GM19025 (cell line): ENCODE data around the gene CLDN3.

Experiments used
- ATAC-seq: cut with Tn5 transposase; IDR thresholded peaks from one replicate; pipeline ENCODE4 v1.9.1; 2021; ENCODE audit warnings: mild to moderate bottlenecking, low read depth, moderate library complexity; ENCODE audit not compliant: unreplicated experiment

The CLDN3 gene

GRCh38 chr7:73773700-73774517 lies 3.8 kb upstream of the CLDN3 start:
- no peak for ATAC-seq

DNA sequence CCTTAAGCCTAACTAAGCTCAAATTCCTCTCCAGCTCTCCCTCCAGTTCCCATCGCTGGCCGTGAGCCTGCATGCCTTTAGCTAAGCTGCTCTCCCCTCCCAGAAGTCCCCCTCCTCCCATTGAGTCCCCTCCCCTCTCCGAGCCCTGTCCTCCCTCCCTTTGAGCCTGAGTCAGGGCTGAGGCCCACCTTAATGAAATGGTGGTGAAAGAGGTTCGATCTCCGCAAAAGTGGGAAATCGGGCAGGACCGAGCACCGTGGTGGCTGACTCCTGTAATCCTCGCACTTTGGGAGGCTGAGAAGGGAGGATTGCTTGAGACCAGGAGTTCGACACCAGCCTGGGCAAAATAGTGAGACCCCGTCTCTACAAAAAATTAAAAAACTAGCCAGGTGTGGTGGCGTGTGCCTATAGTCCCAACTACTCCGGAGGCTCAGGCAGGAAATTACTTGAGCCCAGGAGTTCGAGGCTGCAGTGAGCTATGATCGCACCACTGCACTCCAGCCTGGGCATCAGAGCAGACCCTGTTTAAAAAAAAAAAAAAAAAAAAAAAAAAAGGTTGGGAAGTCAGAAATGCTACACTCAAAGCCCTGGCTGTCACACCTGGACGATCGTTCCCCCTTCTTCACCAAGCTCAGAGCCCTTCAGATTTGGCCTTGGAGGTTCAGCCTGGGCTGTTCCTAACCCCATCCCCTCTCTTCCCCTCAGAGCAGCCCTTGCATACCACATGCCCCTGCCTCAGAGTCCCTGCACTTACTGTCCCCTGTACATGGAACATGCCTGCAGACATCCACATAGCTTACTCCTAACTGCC lies 995 bp upstream of the CLDN3 start:
- no peak for ATAC-seq

GRCh38 chr7:73769481-73770001 lies 529 bp downstream of the CLDN3 start:
- no peak for ATAC-seq

DNA sequence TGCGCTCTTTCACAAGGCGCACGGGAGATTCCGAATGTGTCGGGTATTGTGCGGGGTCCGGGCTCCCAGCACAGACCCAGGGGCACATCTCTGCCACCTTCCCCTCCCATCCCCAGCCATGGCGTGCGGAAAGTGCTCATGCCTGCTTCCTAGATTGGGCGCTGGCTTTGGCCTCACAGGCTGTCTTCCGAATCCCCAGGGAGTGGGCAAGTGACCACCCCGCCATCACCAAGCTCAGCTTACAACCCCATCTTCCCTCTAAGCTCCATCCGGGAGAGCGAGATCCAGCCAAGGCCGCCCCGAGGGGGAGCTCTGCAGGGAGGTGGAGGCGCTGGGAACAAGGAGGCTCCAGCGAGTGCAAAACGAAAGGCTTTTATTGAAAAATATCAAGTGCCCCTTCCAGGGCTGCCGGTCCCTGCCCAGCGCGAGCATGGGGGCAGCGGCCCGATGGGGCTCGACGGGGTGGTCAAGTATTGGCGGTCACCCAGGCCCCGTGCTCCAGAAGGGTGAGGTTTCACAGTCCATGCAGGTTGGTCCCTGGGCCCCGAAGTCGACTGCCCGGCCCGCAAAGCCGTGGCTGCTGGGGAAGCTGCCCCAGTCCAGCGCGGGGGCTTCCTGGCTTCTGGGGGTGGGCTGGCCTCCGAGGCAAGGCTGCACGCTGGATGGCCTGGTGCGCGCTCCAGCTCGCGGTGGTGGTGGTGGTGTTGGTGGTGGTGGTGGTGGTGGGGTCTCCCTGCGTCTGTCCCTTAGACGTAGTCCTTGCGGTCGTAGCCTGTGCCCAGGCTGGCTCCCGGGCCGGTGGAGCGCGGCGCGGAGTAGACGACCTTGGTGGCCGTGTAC lies 1.2 kb downstream of the CLDN3 start:
- ATAC-seq, result no peak

DNA sequence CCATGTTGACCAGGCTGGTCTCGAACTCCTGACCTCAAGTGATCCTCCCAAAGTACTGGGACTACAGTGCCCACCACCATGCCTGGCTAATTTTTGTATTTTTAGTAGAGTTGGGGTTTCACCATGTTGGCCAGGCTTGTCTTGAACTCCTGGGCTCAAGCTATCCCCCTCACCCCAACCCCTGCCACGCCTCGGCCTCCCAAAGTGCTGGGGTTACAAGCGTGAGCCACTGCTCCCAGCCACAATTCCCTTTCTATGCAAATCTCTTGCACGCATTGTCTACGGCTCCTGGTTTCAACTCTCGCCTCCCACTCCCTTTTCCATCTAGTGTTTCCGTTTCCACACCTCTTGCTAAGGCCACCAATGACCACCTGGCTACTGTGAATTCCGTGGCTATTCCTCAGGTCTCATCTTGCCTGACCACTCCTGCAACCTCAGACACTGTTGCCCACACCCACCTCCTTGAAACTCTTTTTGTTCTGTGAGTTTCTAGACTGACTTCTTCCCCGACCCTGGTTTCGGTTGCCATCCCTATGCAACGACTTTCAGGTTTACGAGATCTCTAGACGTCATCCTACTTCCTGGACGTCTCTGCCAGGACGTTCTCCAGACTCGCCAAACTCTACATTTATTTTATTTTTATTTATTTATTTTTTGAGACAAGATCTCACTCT lies 3.4 kb downstream of the CLDN3 start:
- ATAC-seq, result no peak

DNA sequence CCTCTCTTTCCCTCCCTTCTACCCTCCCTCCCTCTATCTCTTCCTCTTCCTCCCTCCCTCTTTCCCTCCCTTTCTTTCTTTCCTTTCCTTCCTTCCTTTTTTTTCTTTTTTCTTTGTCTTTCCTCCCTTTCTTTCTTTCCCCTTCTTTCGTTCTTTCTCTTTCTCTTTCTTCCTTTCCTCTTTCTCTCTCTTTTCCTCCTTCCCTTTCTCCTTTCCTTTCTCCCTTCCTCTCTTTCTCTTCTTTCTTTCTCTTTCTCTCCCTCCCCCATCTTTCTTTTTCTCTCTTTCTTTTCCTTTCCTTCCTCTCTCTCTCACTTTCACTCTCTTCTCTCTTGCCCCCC lies 7.4 kb downstream of the CLDN3 start:
- ATAC-seq, result no peak

DNA sequence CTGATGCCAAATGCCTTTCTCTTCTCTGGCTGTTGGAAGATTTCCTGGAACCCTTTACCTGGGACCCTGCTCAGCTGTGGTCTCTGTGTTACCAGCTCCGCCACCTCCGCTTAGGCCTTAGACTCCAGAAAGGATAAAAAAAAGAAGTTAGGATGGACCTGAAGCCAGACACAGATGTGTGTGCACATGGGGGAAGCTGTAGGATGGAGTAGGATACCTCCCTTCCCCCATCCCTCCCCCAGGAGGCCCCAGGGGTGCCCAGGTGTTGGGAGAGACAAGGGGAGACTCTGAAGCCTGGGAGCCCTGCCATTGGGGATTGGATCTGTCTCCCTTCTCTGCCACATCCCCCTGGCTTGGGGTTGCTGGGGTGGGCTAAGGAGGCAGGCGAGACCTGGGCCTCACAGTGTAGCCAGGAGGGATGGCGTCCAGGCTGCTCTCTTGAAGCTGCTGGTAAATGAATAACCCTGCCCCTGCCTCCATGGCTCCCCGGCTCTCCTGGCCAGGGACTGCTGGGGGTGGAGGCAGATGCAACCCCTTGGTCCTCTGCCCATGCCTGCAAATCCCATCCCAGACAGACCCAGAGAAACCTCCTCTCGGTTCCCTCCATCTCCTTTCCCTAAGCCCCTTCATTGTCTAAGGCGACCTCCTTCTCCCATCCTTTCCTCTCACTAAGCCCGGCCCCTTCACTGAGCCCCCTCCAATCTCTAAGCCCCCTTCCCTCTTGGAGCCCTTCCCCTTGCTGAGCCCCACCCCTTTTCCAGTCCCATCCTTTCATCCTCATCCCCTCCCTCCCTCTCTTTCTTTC lies 8.0 kb downstream of the CLDN3 start:
- no peak for ATAC-seq

DNA sequence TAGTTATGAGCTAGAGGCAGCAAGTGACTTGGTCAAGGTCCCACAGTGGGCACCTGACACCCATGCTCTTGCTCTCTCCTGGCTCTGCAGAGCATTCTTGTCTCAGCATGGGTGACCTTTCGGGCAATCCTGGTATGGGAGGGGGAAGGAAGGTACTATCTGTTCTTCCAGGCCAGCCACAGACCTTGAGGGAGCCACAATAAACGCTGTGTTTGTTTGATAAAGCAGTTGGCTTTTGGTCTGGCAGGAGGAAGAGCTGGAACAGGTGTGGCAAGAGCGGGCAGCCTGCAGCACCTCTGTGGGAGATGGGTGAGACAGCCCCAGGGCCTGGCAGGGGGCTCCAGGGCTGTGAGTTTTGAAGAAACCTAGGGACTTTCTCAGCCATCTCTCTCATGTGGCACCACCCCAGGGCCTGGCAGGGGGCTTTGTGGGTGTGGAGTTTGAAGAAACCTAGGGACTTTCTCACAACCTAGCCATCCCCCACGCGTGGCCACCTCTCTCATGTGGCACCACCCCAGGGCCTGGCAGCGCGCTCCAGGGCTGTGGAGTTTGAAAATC lies 11.4 kb downstream of the CLDN3 start:
- no peak for ATAC-seq

DNA sequence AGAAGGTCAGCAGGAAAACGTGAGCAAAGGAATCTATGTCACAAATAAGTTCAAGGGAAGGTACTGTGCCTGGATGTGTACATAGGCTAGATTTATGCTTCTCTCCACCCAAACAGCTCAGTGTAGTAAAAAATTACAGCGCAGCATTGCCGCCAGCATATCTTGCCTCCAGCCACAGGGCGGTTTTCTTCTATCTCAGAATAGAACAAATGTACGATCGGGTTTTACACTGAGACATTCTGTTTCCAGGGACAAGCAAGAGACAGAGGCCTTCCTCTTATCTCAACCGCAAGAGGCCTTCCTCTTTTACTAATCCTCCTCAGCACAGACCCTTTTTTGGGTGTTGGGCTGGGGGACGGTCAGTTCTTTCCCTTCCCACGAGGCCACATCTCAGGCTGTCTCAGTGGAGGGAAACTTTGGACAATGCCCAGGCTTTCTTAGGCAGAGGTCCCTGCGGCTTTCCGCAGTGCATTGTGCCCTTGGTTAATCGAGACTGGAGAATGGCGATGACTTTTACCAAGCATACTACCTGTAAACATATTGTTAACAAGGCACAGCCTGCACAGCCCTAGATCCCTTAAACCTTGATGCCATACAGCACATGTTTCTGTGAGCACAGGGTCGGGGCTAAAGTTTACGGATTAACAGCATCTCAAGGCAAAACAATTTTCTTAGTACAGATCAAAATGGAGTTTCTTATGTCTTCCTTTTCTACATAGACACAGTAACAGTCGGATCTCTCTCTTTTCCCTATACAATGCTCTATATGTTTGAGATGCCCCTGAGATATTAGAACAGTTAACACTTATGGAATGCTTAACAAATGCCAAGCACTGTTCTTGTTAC lies 19.9 kb downstream of the CLDN3 start:
- no peak for ATAC-seq

DNA sequence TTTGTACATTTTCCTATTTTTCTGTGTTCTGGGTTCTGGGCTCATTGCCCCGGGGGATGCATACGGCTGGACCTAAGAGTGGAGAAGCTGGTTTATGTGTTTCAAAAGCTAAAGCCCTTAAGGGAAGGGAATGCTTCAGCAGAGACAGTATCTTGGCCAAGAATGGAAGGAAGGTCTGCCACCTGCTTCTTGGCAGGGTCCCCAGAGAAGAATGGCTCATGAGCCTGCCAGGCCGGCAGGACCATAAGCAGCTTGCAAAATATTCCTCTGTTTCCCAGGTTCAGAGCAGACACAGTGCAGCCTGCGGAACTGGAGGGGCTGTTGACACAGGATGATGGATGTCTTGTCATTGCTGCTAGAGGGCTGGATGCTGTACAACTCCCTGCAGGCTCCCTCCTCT lies 23.7 kb downstream of the CLDN3 start:
- ATAC-seq, result no peak

DNA sequence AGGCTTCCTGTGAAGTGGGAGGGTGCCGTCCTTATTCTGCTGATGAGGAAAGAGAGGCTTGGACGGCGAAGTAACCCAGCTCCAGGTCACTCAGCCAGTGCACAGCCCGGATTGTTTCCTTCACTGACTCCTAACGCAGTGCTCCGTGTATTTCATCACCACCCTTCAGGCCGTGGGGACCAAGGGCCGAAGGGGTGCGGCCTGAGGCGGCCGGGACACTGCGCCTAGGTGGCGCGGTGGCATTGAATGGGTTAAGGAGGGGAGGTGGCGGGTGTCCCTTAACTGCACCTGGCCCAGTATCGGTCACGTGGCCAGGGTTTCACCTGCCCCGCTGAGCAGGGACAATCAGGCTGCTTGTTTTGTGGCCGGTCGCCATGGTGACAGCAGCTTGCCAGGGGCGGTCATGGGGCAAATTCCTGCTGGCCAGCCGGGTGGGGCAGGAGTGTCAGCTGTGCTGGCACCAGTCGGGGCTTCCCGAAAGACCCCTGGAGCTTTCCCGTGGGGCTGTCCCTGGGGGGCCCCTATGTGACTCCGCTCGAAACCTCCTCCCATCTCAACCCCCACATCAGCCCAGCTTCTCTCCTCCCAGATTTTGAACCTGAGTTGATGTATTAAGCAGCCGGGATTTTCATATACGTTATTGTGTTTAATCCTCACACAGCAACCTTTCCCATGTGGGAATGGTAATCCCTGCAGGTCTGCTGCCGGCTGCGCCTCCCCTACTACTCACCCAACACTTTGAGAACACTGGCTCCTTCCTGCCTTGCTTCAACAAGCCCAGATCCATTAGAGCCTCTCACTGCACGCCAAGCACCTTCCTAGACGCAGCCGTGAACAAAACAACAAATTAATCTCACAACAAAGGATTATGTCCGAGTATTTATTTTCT lies 27.1 kb downstream of the CLDN3 start:
- no peak for ATAC-seq

- ATAC-seq, result no peak
These were observed 27.7 kb downstream of the CLDN3 start for GRCh38 chr7:73742338-73742752.

- ATAC-seq, result no peak
These were observed 28.5 kb downstream of the CLDN3 start for GRCh38 chr7:73741600-73741999.

DNA sequence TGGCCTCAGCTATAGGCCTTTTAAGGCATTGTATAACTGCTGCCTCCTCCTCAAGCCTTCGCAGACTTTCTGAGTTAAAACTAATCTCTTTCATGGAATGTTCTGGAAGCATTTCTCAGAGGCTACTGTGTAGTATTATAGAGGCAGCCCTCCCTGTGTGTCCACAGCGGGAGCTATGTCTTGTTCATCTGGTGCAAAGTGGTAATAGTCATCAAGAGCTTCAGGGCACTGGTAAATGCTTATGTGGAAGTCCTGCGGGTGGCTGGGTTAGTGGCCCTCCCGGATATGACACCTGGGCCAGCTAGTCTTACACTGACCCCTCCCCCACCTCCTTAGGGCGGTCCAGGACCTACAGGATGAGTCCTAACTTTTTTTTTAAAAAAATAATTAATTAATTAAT lies 29.3 kb downstream of the CLDN3 start:
- no peak for ATAC-seq

- no peak for ATAC-seq
These were observed 29.9 kb downstream of the CLDN3 start for GRCh38 chr7:73740212-73740611.

DNA sequence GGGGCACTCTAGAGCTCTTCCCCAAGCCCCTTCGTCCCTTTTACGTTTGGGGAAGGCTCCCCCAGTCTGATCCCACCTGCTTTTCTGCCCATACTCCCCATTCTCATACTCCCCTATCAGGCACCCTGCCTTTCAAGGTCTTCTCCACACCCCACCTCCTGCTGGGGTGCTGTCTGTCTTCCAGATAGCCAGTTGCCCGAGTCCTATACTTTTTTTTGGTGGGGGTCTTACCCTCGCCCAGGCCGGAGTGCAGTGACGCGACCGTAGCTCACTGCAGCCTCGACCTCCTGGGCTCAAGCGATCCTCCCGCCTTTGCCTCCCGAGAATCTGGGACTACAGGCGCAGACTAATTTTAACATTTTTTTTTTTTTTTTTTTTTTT lies 30.7 kb downstream of the CLDN3 start:
- ATAC-seq, result no peak

DNA sequence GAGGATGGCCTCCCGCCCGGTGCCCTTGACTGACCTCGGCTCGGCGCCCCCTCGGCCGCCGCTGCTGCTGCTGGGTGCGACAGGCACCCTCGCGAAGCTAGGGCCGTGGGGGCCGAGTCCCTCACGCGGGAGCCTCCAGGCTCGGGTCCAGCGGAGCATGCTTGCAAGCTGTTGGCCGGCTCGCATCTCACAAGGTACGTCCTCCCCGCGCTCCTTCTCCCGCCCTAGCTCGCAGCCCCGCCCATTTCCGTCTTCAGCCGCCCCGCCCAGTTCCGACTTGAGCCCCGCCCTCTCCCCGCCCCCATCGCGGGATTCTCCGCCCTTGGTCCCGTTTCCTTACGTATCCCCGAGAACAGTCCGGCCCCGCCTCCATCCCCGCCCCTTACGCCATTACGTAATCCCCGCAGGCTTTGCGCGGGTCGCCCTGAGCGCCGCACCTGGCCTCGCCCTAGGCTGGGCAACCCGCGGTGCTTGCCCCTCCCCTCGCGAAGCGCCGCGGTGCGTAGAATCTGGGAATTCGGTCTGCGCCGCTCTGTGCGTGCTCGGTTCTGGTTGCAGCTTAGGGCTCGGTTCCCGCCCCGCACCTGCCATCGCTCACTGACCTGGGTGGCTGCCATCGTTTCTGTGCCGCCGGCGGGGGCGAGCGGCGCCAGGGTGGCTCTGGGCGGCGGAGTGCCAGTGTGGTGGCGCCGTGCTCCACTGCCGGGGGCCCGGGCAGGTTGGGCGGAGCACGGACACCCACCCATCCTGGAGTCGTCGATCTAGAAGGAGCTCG lies 31.3 kb downstream of the CLDN3 start, which contains the start of gene ABHD11:
Gene ABHD11 (minus strand): TSS at position 191 of the 775 bp plus-strand sequence. CDS start 32 bp downstream, at position 159.
- peak; percentile 88 for ATAC-seq
